Natural killer cell (primary cell): Measurements from ENCODE around the gene TTC8. TPM values are rescaled to one million over a fixed set of nuclear protein-coding genes. Genes with fewer than 3 reads are reported as not detected.

Experiments
- ATAC-seq, 3 donors: fragments of 150-1000 bp in 2 of 3; fragments of 200-7000 bp in 1 of 3; cut with Tn5 transposase; 1 replicate in 1 of 3; 2 replicates in 2 of 3; pipeline ENCODE4 v1.10.0; 2021; ENCODE audit warnings: mild to moderate bottlenecking in 2 of 3, moderate library complexity in 2 of 3
- DNase-seq, 2 donors: peaks; one replicate each; pipeline versions ENCODE4 v3.0.0 to v3.0.0-alpha.2; 2013 to 2021; ENCODE audit warnings: mixed read lengths in 1 of 2
- H3K27ac ChIP-seq: one replicate; pipeline ENCODE4 v1.5.1; 2013; ENCODE audit warnings: mild to moderate bottlenecking, low read length
- H3K27me3 ChIP-seq: one replicate; pipeline ENCODE4 v1.6.1; 2013; ENCODE audit warnings: low read length; ENCODE audit not compliant: control insufficient read depth, insufficient read depth
- H3K36me3 ChIP-seq: one replicate; pipeline ENCODE4 v1.6.1; 2013; ENCODE audit warnings: low read length; ENCODE audit not compliant: control insufficient read depth, insufficient read depth
- H3K4me1 ChIP-seq: one replicate; pipeline ENCODE4 v1.6.1; 2013; ENCODE audit warnings: low read length; ENCODE audit not compliant: control insufficient read depth, insufficient read depth
- H3K4me3 ChIP-seq: one replicate; pipeline ENCODE4 v1.5.1; 2013; ENCODE audit warnings: low read length
- H3K9me3 ChIP-seq: one replicate; pipeline ENCODE4 v1.6.1; 2013; ENCODE audit warnings: low read length; ENCODE audit not compliant: control insufficient read depth, insufficient read depth
- H3K27ac Mint-ChIP-seq, 2 donors: one replicate each; pipeline ENCODE4 v1.8.0; 2022; ENCODE audit warnings: mild to moderate bottlenecking in 2 of 2, mixed read lengths in 2 of 2, moderate library complexity in 1 of 2
- H3K27me3 Mint-ChIP-seq, 2 donors: one replicate each; pipeline ENCODE4 v1.8.0; 2022; ENCODE audit warnings: low read depth in 2 of 2, mixed read lengths in 2 of 2
- H3K36me3 Mint-ChIP-seq: one replicate; pipeline ENCODE4 v1.8.0; 2022; ENCODE audit warnings: mixed read lengths
- H3K4me1 Mint-ChIP-seq, 2 donors: one replicate each; pipeline ENCODE4 v1.8.0; 2022; ENCODE audit warnings: mixed read lengths in 2 of 2
- H3K4me3 Mint-ChIP-seq: one replicate; pipeline ENCODE4 v1.8.0; 2022; ENCODE audit warnings: mild to moderate bottlenecking, moderate library complexity, mixed read lengths
- H3K9me3 Mint-ChIP-seq, 2 donors: one replicate each; pipeline ENCODE4 v1.8.0; 2022; ENCODE audit warnings: mixed read lengths in 2 of 2
- CTCF ChIP-seq: fragments of 200-600 bp; IDR thresholded peaks from one replicate; pipeline ENCODE4 v1.8.0; 2022; ENCODE audit warnings: antibody characterized with exemption
- WGBS: methylation state at CpG from one replicate; pipeline ENCODE4 v1.1.7; 2013; ENCODE audit warnings: missing lambda C conversion rate; ENCODE audit not compliant: insufficient coverage; 5-methylcytosine and 5-hydroxymethylcytosine counted together
- intact Hi-C: fragments of 100-400 bp; cut with micrococcal nuclease; formaldehyde crosslinking; loops from one replicate; pipeline ENCODE4 v1.14.2; 2022
- total RNA-seq, 4 donors: library from RNA; stranded (reverse); fragments of 120-200 nt in 1 of 4; gene quantifications; one replicate each; pipeline versions ENCODE4 v1.2.3 to v1.2.4, GENCODE V29; 2013 to 2022

Gene TTC8
- total RNA-seq, 3 donors from 2014 or later (not counting 1 experiment from before 2014, with no cell fraction given) = 1.3 to 2.4 (median 1.9) TPM

GRCh38 chr14:88848571-88848970 lies 24.1 kb downstream of the TTC8 start:
- Mint-ChIP-seq H3K27me3 (peaks cover 0 to 10% of the 10 kb centered on the region in 2 donors), H3K4me1 (no peaks in the 10 kb centered on the region), H3K36me3 (no peaks in the 10 kb centered on the region), H3K27ac (no peak overlapping the region), H3K4me3 (no peak overlapping the region), H3K9me3 (no peaks in the 10 kb centered on the region)
- intact Hi-C loops = no loop called here
- no peaks in the 10 kb centered on the region for H3K36me3 ChIP-seq
- H3K9me3 ChIP-seq = no peaks in the 10 kb centered on the region
- H3K27ac ChIP-seq = no peak overlapping the region
- H3K4me3 ChIP-seq = no peak overlapping the region
- no peak for DNase-seq
- H3K4me1 ChIP-seq = no peaks in the 10 kb centered on the region
- TF ChIP-seq CTCF = no peak
- H3K27me3 ChIP-seq = no peaks in the 10 kb centered on the region
- no CpG with 5 or more reads among the region's 1 CpG for WGBS
- no peak for ATAC-seq

- no peak for ATAC-seq
- intact Hi-C loops = no loop called here
- Histone ChIP-seq H3K9me3 (no peaks in the 10 kb centered on the region), H3K4me3 (no peak overlapping the region), H3K27ac (no peak overlapping the region), H3K4me1 (no peaks in the 10 kb centered on the region), H3K36me3 (no peaks in the 10 kb centered on the region), H3K27me3 (no peaks in the 10 kb centered on the region)
- Mint-ChIP-seq H3K27me3 (peaks cover 0 to 10% of the 10 kb centered on the region in 2 donors), H3K27ac (no peak overlapping the region), H3K4me3 (no peak overlapping the region), H3K4me1 (no peaks in the 10 kb centered on the region), H3K9me3 (no peaks in the 10 kb centered on the region), H3K36me3 (no peaks in the 10 kb centered on the region)
- 100% methylated on average over 1 of the region's 2 CpGs for WGBS
- TF ChIP-seq CTCF = no peak
- no peak for DNase-seq
Measured at GRCh38 chr14:88849716-88850115, 25.3 kb downstream of the TTC8 start.

- H3K27ac Mint-ChIP-seq = no peak overlapping the region
- Histone ChIP-seq H3K4me3 (no peak overlapping the region), H3K27ac (no peak overlapping the region), H3K36me3 (no peaks in the 10 kb centered on the region), H3K4me1 (no peaks in the 10 kb centered on the region), H3K9me3 (no peaks in the 10 kb centered on the region), H3K27me3 (no peaks in the 10 kb centered on the region)
- intact Hi-C loops = no loop called here
- DNase-seq (no peak), ATAC-seq (no peak)
- H3K36me3 Mint-ChIP-seq = no peaks in the 10 kb centered on the region
- peaks cover 0 to 3% of the 10 kb centered on the region in 2 donors for H3K27me3 Mint-ChIP-seq
- H3K4me1 Mint-ChIP-seq = no peaks in the 10 kb centered on the region
- WGBS = 88% methylated on average over 1 of the region's 1 CpG
- H3K4me3 Mint-ChIP-seq = no peak overlapping the region
- no peaks in the 10 kb centered on the region for H3K9me3 Mint-ChIP-seq
- no peak for TF ChIP-seq CTCF
Measured at GRCh38 chr14:88851587-88851986, 27.1 kb downstream of the TTC8 start.

GRCh38 chr14:88852632-88853031 lies 28.2 kb downstream of the TTC8 start:
- intact Hi-C loops = no loop called here
- H3K4me3 Mint-ChIP-seq = no peak overlapping the region
- ATAC-seq = no peak
- no peak for TF ChIP-seq CTCF
- no CpG with 5 or more reads among the region's 1 CpG for WGBS
- Histone ChIP-seq H3K27ac (no peak overlapping the region), H3K4me3 (no peak overlapping the region), H3K36me3 (no peaks in the 10 kb centered on the region), H3K9me3 (no peaks in the 10 kb centered on the region), H3K27me3 (no peaks in the 10 kb centered on the region), H3K4me1 (no peaks in the 10 kb centered on the region)
- no peaks in the 10 kb centered on the region for H3K9me3 Mint-ChIP-seq
- no peaks in the 10 kb centered on the region for H3K36me3 Mint-ChIP-seq
- no peak overlapping the region for H3K27ac Mint-ChIP-seq
- DNase-seq = no peak
- peaks cover 0 to under 1% of the 10 kb centered on the region in 2 donors for H3K27me3 Mint-ChIP-seq
- no peaks in the 10 kb centered on the region for H3K4me1 Mint-ChIP-seq
